ENCODE measurements around the gene PIH1D2. TPM values are rescaled to one million over a fixed set of nuclear protein-coding genes. Genes with fewer than 3 reads are reported as not detected.
"Not testable (repeated sequence)": the region's sequence is repeated elsewhere in the genome, so short reads cannot be mapped to it uniquely, and the experiment has no call there.

The PIH1D2 gene
- total and polyA plus RNA-seq, 2 donors (not counting 1 experiment from before 2014, with no cell fraction given) = 0.06 to 0.67 TPM

- Histone ChIP-seq H3K9me3 (ENCODE audit: control extremely low read depth in 1 of 3, control insufficient read depth in 2 of 3, insufficient read depth in 1 of 3, low read length in 2 of 3) (no peaks in the 10 kb centered on the region), H3K27ac (ENCODE audit: low read length in 2 of 2) (no peak overlapping the region), H4K20me1 (ENCODE audit: control insufficient read depth, insufficient read depth, low read length, poor library complexity, severe bottlenecking) (no peaks in the 10 kb centered on the region), H3K27me3 (replicated peaks in 1 of 4; ENCODE audit: control extremely low read depth in 1 of 4, control insufficient read depth in 3 of 4, insufficient read depth in 4 of 4, low read length in 3 of 4) (no peaks in the 10 kb centered on the region), H3K4me2 (replicated peaks; ENCODE audit: low read depth, low read length, poor library complexity, severe bottlenecking) (no peak overlapping the region), H3K9ac (ENCODE audit: low read length) (no peak overlapping the region), H3K4me1 (ENCODE audit: control insufficient read depth in 2 of 2, insufficient read depth in 2 of 2, low read length in 2 of 2) (peaks cover 5 to 9% of the 10 kb centered on the region in 2 donors), H3K79me2 (ENCODE audit: control insufficient read depth, insufficient read depth, low read length) (peaks cover 16% of the 10 kb centered on the region), H3K4me3 (ENCODE audit: control extremely low read depth in 1 of 5, extremely low read depth in 1 of 5, insufficient read depth in 1 of 5, low read depth in 2 of 5, low read length in 4 of 5) (no peak overlapping the region), H3K36me3 (replicated peaks in 1 of 2; ENCODE audit: control extremely low read depth in 1 of 2, control insufficient read depth in 1 of 2, extremely low read depth in 1 of 2, insufficient read depth in 2 of 2, low read length in 1 of 2) (peaks cover 2 to 38% of the 10 kb centered on the region in 2 experiments), H2AFZ (ENCODE audit: insufficient read depth, low read depth, low read length, poor library complexity, severe bottlenecking) (no peak overlapping the region)
- Mint-ChIP-seq H3K27ac (no peak overlapping the region), H3K4me1 (peaks cover 18% of the 10 kb centered on the region), H3K4me3 (no peak overlapping the region), H3K9me3 (ENCODE audit: insufficient read depth) (no peaks in the 10 kb centered on the region), H3K27me3 (no peaks in the 10 kb centered on the region)
- DNase-seq (no peak), ATAC-seq (ENCODE audit: low read depth) (no peak)
- ChIA-PET CTCF (no interaction called here), POLR2A (no interaction called here)
- no peak for TF ChIP-seq CTCF (IDR thresholded peaks at IDR 0.05)
- no peak for TF ChIP-seq EZH2 (IDR thresholded peaks at IDR 0.05; ENCODE audit: borderline replicate concordance, insufficient read depth, low read depth, low read length, poor library complexity, severe bottlenecking)
- WGBS (ENCODE audit: insufficient coverage) = 100% methylated on average over 1 of the region's 2 CpGs
- intact Hi-C loops (cut with micrococcal nuclease) = loop anchor here (10.0 kb wide), 2 partner anchors 55 to 1735 kb away; partner anchors contain the start of gene RDX
Observed at GRCh38 chr11:112029460-112029859, 44.4 kb downstream of the PIH1D2 start.

- H3K9me3 Mint-ChIP-seq (ENCODE audit: insufficient read depth); H3K4me3 Mint-ChIP-seq; H3K9me3 ChIP-seq (ENCODE audit: control extremely low read depth in 1 of 3, control insufficient read depth in 2 of 3, insufficient read depth in 1 of 3, low read length in 2 of 3); CTCF ChIA-PET; H3K27ac Mint-ChIP-seq; H2AFZ ChIP-seq (ENCODE audit: insufficient read depth, low read depth, low read length, poor library complexity, severe bottlenecking); H3K4me2 ChIP-seq (replicated peaks; ENCODE audit: low read depth, low read length, poor library complexity, severe bottlenecking); ATAC-seq (ENCODE audit: low read depth); H3K27ac ChIP-seq (ENCODE audit: low read length in 2 of 2); POLR2A ChIA-PET; H3K27me3 Mint-ChIP-seq; H4K20me1 ChIP-seq (ENCODE audit: control insufficient read depth, insufficient read depth, low read length, poor library complexity, severe bottlenecking); H3K4me3 ChIP-seq (ENCODE audit: control extremely low read depth in 1 of 5, extremely low read depth in 1 of 5, insufficient read depth in 1 of 5, low read depth in 2 of 5, low read length in 4 of 5); DNase-seq; H3K27me3 ChIP-seq (replicated peaks in 1 of 4; ENCODE audit: control extremely low read depth in 1 of 4, control insufficient read depth in 3 of 4, insufficient read depth in 4 of 4, low read length in 3 of 4); H3K9ac ChIP-seq (ENCODE audit: low read length): not testable (repeated sequence)
- H3K79me2 ChIP-seq (ENCODE audit: control insufficient read depth, insufficient read depth, low read length) = peaks cover 23% of the 10 kb centered on the region
- peaks cover 18 to 20% of the 10 kb centered on the region in 2 donors for H3K4me1 ChIP-seq (ENCODE audit: control insufficient read depth in 2 of 2, insufficient read depth in 2 of 2, low read length in 2 of 2)
- peaks cover 29% of the 10 kb centered on the region for H3K4me1 Mint-ChIP-seq
- peaks cover 0 to 29% of the 10 kb centered on the region in 2 experiments for H3K36me3 ChIP-seq (replicated peaks in 1 of 2; ENCODE audit: control extremely low read depth in 1 of 2, control insufficient read depth in 1 of 2, extremely low read depth in 1 of 2, insufficient read depth in 2 of 2, low read length in 1 of 2)
- intact Hi-C loops (cut with micrococcal nuclease) = loop anchor here (10.0 kb wide), 2 partner anchors 52 to 1732 kb away; partner anchors contain the start of gene RDX
- 100% methylated on average over 3 of the region's 49 CpGs for whole genome bisulfite sequencing (ENCODE audit: insufficient coverage)
Observed at GRCh38 chr11:112026784-112027410, 46.9 kb downstream of the PIH1D2 start.
